HCT116 (cell line): Measurements from ENCODE around the gene SCRN2.

ENCODE experiments used
- CEBPB ChIP-seq: IDR thresholded peaks from 2 replicates; pipeline ENCODE4 v1.6.1; 2012; ENCODE audit warnings: low read depth
- CTCF ChIP-seq, 3 experiments: fragments of 200-600 bp in 1 of 3; sonication (generic) in 1 of 3; IDR thresholded peaks in 2 of 3; conservative IDR thresholded peaks in 1 of 3; 2 replicates each; pipeline ENCODE4 v1.5.1; 2012 to 2017; ENCODE audit warnings: low read depth in 2 of 3, low read length in 2 of 3, antibody characterized with exemption in 1 of 3, borderline replicate concordance in 1 of 3, control low read depth in 1 of 3, mild to moderate bottlenecking in 1 of 3, mixed read lengths in 1 of 3, mixed run types in 1 of 3, moderate library complexity in 1 of 3; ENCODE audit not compliant: insufficient read depth in 1 of 3
- EGR1 ChIP-seq: IDR thresholded peaks from 2 replicates; pipeline ENCODE4 v1.6.1; 2012; ENCODE audit warnings: low read depth
- EZH2 ChIP-seq: fragments of 200-600 bp; sonication (generic); IDR thresholded peaks from 2 replicates; pipeline ENCODE4 v1.6.1; 2017; ENCODE audit warnings: antibody characterized with exemption, mixed run types
- EZH2phosphoT487 ChIP-seq: fragments of 200-600 bp; IDR thresholded peaks from 2 replicates; pipeline ENCODE4 v1.6.1; 2018; ENCODE audit warnings: antibody characterized with exemption, borderline replicate concordance
- MAX ChIP-seq: IDR thresholded peaks from 2 replicates; pipeline ENCODE4 v1.6.1; 2012
- POLR2A ChIP-seq: IDR thresholded peaks from 2 replicates; pipeline ENCODE4 v1.7.0; 2011; ENCODE audit warnings: borderline replicate concordance; ENCODE audit not compliant: insufficient read depth, insufficient read length; ENCODE audit errors: extremely low read depth
- POLR2AphosphoS5 ChIP-seq: IDR thresholded peaks from 2 replicates; pipeline ENCODE4 v1.6.1; 2011; ENCODE audit warnings: mild to moderate bottlenecking, low read depth, low read length, moderate library complexity
- RAD21 ChIP-seq: IDR thresholded peaks from 2 replicates; pipeline ENCODE4 v1.6.1; 2012; ENCODE audit warnings: low read depth, mild to moderate bottlenecking
- TCF7L2 ChIP-seq: IDR thresholded peaks from 2 replicates; pipeline ENCODE4 v1.7.0; 2011; ENCODE audit warnings: borderline replicate concordance, inconsistent platforms; ENCODE audit not compliant: insufficient read depth, insufficient read length; ENCODE audit errors: extremely low read depth
- ZBTB33 ChIP-seq: IDR thresholded peaks from 2 replicates; pipeline ENCODE4 v1.6.1; 2011; ENCODE audit warnings: mild to moderate bottlenecking, low read length, moderate library complexity; ENCODE audit not compliant: insufficient replicate concordance; ENCODE audit errors: extremely low read depth
- ZFX ChIP-seq: fragments of 450-650 bp; IDR thresholded peaks from 2 replicates; pipeline ENCODE4 v1.6.1; 2017
- TF ChIP-seq, protein P1 (sequence below): IDR thresholded peaks from 2 replicates; pipeline ENCODE4 v1.6.1; 2012; ENCODE audit warnings: low read depth

DNA sequence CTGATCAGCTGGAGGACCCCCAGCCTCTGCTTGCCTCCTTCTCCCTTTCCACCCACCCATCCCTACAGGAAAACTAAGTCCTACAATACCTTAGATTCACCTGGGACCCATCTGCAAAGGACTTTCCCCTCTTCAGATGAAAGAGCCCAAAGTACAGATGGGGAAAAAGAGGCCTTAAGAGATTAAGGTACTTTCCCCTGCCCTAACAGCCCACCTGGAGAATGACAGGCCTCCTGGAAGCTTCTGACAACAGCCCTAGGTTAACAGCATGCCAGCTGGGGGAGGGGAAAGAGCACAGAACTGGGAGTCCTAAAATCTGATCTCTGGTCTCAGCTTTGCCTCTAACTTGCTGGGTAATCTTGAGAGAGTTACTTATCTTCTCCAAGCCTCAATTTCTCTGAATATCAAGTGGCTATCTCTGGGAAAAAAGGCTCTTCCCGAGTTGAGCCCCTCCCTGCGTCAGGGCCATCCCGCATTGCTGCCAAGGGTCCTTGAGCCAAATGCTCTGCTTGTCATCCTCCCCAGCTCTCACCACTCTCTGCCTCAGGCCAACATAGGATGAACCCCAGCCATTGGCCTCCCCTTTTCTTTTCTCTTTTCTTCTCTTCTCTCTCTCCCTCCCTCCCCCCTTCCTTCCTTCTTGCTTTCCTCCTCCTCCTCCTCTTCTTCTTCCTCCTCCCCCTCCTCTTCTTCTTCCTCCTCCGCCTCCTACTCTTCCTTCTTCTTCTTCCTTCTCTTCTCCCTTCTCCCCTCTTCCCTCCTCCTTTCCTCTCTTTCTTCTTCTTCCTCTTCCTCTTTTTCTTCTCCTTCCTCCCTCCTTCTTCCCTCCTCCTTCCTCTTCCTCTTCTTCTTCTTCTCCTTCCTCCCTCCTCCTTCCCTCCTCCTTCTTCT, 32.4 kb upstream of the SCRN2 start:
- TF ChIP-seq EZH2 (no peak), CTCF (IDR thresholded peaks at IDR 0.05 in 2 of 3, conservative IDR thresholded peaks at IDR 0.05 in 1 of 3; ENCODE audit: borderline replicate concordance in 1 of 3, insufficient read depth in 1 of 3, low read depth in 2 of 3, low read length in 2 of 3) (no peak), POLR2AphosphoS5 (no peak), EZH2phosphoT487 (no peak), POLR2A (no peak), ZFX (no peak), ZBTB33 (no peak), MAX (no peak), RAD21 (no peak), EGR1 (no peak), TCF7L2 (no peak), CEBPB (no peak)
- TF ChIP-seq, protein P1, sequence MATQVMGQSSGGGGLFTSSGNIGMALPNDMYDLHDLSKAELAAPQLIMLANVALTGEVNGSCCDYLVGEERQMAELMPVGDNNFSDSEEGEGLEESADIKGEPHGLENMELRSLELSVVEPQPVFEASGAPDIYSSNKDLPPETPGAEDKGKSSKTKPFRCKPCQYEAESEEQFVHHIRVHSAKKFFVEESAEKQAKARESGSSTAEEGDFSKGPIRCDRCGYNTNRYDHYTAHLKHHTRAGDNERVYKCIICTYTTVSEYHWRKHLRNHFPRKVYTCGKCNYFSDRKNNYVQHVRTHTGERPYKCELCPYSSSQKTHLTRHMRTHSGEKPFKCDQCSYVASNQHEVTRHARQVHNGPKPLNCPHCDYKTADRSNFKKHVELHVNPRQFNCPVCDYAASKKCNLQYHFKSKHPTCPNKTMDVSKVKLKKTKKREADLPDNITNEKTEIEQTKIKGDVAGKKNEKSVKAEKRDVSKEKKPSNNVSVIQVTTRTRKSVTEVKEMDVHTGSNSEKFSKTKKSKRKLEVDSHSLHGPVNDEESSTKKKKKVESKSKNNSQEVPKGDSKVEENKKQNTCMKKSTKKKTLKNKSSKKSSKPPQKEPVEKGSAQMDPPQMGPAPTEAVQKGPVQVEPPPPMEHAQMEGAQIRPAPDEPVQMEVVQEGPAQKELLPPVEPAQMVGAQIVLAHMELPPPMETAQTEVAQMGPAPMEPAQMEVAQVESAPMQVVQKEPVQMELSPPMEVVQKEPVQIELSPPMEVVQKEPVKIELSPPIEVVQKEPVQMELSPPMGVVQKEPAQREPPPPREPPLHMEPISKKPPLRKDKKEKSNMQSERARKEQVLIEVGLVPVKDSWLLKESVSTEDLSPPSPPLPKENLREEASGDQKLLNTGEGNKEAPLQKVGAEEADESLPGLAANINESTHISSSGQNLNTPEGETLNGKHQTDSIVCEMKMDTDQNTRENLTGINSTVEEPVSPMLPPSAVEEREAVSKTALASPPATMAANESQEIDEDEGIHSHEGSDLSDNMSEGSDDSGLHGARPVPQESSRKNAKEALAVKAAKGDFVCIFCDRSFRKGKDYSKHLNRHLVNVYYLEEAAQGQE = no peak
